ENCODE data around the gene ERC1. TPM values are rescaled to one million over a fixed set of nuclear protein-coding genes. Genes with fewer than 3 reads are reported as not detected.

The ERC1 gene
- total and polyA plus RNA-seq, 9 of the 15 experiments (the other 6 are each of a cell fraction or from before 2014, with no cell fraction given) = 0.74 to 11.8 (median 4.8) TPM

- Histone ChIP-seq H3K4me3 (no peak overlapping the region), H3K9me1 (ENCODE audit: control insufficient read depth, insufficient read depth, low read length) (no peaks in the 10 kb centered on the region), H3K27me3 (ENCODE audit: control insufficient read depth in 2 of 2, insufficient read depth in 2 of 2, low read length in 2 of 2) (no peaks in the 10 kb centered on the region), H4K20me1 (replicated peaks; ENCODE audit: control insufficient read depth, insufficient read depth, low read length) (no peaks in the 10 kb centered on the region), H3K27ac (ENCODE audit: extremely low read depth, low read depth, low read length) (no peak overlapping the region), H2AFZ (ENCODE audit: low read depth, low read length) (no peak overlapping the region), H3K4me2 (ENCODE audit: insufficient read depth, low read length) (no peak overlapping the region), H3K36me3 (ENCODE audit: control insufficient read depth, insufficient read depth, low read length) (no peaks in the 10 kb centered on the region), H3K79me2 (ENCODE audit: control insufficient read depth, insufficient read depth, low read length) (no peaks in the 10 kb centered on the region), H3K9ac (ENCODE audit: insufficient read depth in 1 of 2, low read depth in 2 of 2, low read length in 2 of 2) (no peak overlapping the region), H3K4me1 (replicated peaks in 1 of 2; ENCODE audit: control insufficient read depth in 2 of 2, insufficient read depth in 2 of 2, low read length in 2 of 2) (no peaks in the 10 kb centered on the region; a peak in 2 of 5 replicates), H3K9me3 (replicated peaks; ENCODE audit: control insufficient read depth, insufficient read depth, low read depth, low read length) (no peaks in the 10 kb centered on the region)
- intact Hi-C loops (cut with micrococcal nuclease) = loop anchor here (1.0 kb wide), 1 partner anchor 185 kb away; no protein-coding TSS in a partner anchor
- no peak for ATAC-seq
- BruUV-seq (replicated peaks) = no TSS peak
- CTCF ChIA-PET (ENCODE audit: low intra/inter-chr PET ratio) = interaction anchor here (0.5 kb wide), 1 partner anchor 184 kb away, joined by 5 read pairs; no protein-coding TSS in a partner anchor
- no peak for FAIRE-seq
- TF ChIP-seq REST (IDR thresholded peaks at IDR 0.05; ENCODE audit: borderline replicate concordance) (peak; percentile 22; the same call in 1 of the 2 replicates), REST (CRISPR knock-in tag; IDR thresholded peaks at IDR 0.05; ENCODE audit: low read depth) (no peak), RAD21 (CRISPR knock-in tag; conservative IDR thresholded peaks at IDR 0.05 in 1 of 2, IDR thresholded peaks at IDR 0.05 in 1 of 2) (peak in 1 of 2 experiments; percentile 49; a peak in 2 of 4 replicates), CTCF (IDR thresholded peaks at IDR 0.05 in 2 of 3, conservative IDR thresholded peaks at IDR 0.05 in 1 of 3; ENCODE audit: insufficient read depth in 2 of 3, low read depth in 1 of 3, low read length in 3 of 3) (peak in 1 of 3 experiments; percentile 29; a peak in 1 of 6 replicates), BRD4 (IDR thresholded peaks at IDR 0.05) (no peak)
- peak in 1 of 4 experiments; percentile 14 for DNase-seq (ENCODE audit: extremely low read depth in 1 of 4, low spot score in 3 of 4)
- POLR2A ChIA-PET = no interaction called here
- in situ Hi-C loops (cut with MboI) = loop anchor here (10.0 kb wide), 1 partner anchor 114 kb away; no protein-coding TSS in a partner anchor
- 100% methylated on average over 1 of the region's 3 CpGs for WGBS (ENCODE audit: insufficient coverage, low coverage, missing lambda C conversion rate)
Measured at GRCh38 chr12:1398673-1399072, 407.6 kb downstream of the ERC1 start.

All from K562 (cell line).